Thyroid gland (tissue), 4 donors: ENCODE data around the gene DYNC1H1. TPM values are rescaled to one million over a fixed set of nuclear protein-coding genes. Genes with fewer than 3 reads are reported as not detected.

Experiments
- DNase-seq, 2 donors: peaks; one replicate each; pipeline ENCODE4 v3.0.0-alpha.2; 2019
- H3K27ac ChIP-seq, 3 donors: fragments of 200-600 bp; sonication (generic); 1 replicate in 2 of 3; 2 replicates in 1 of 3; pipeline ENCODE4 v1.5.1; 2016 to 2019; ENCODE audit warnings: mild to moderate bottlenecking in 1 of 3, moderate library complexity in 1 of 3
- H3K27me3 ChIP-seq: fragments of 200-600 bp; sonication (generic); one replicate; pipeline ENCODE4 v1.5.1; 2019
- H3K36me3 ChIP-seq, 2 donors: fragments of 200-600 bp; sonication (generic); one replicate each; pipeline ENCODE4 v1.5.1; 2016 to 2019
- H3K4me1 ChIP-seq, 2 donors: fragments of 200-600 bp; sonication (generic); one replicate each; pipeline ENCODE4 v1.5.1; 2017 to 2019
- H3K4me3 ChIP-seq, 3 donors: fragments of 200-600 bp; sonication (generic); replicated peaks in 1 of 3; 1 replicate in 2 of 3; 2 replicates in 1 of 3; pipeline ENCODE4 v1.5.1; 2016; ENCODE audit warnings: mild to moderate bottlenecking in 1 of 3
- H3K9me3 ChIP-seq: fragments of 200-600 bp; sonication (generic); one replicate; pipeline ENCODE4 v1.5.1; 2017
- POLR2A ChIP-seq, 2 donors: fragments of 450-650 bp; IDR thresholded peaks; one replicate each; pipeline ENCODE4 v1.6.1; 2017; ENCODE audit warnings: antibody characterized with exemption in 2 of 2, mild to moderate bottlenecking in 2 of 2, moderate library complexity in 1 of 2
- WGBS, 2 donors: methylation state at CpG; one replicate each; pipeline ENCODE4 v1.1.5; 2017; 5-methylcytosine and 5-hydroxymethylcytosine counted together
- intact Hi-C: fragments of 100-400 bp; cut with DNase I; formaldehyde crosslinking; loops from one replicate; pipeline ENCODE4 v1.15.1; 2023
- total RNA-seq, 4 donors: library from RNA; depleted of rRNA; stranded (reverse); fragments of >200 nt; gene quantifications; one replicate each; pipeline ENCODE4 v1.2.3, GENCODE V29; 2016
- TF ChIP-seq, protein P1 (sequence below), 6 experiments: fragments of 200-600 bp in 3 of 6; fragments of 450-650 bp in 3 of 6; sonication (generic) in 3 of 6; IDR thresholded peaks; one replicate each; pipeline ENCODE4 v1.5.1; 2016 to 2019; ENCODE audit warnings: antibody characterized with exemption in 6 of 6, mild to moderate bottlenecking in 2 of 6, inconsistent platforms in 1 of 6, moderate library complexity in 1 of 6

Gene DYNC1H1
- total RNA-seq, 4 donors from 2014 or later, result 464 to 818 (median 553) TPM

GRCh38 chr14:102012336-102012735 lies 48.0 kb downstream of the DYNC1H1 start:
- H3K36me3 ChIP-seq, result peaks cover 97 to 99% of the 10 kb centered on the region in 2 donors
- no peak overlapping the region for H3K27ac ChIP-seq
- no peak for DNase-seq
- no peak overlapping the region for H3K4me3 ChIP-seq
- TF ChIP-seq, protein P1, sequence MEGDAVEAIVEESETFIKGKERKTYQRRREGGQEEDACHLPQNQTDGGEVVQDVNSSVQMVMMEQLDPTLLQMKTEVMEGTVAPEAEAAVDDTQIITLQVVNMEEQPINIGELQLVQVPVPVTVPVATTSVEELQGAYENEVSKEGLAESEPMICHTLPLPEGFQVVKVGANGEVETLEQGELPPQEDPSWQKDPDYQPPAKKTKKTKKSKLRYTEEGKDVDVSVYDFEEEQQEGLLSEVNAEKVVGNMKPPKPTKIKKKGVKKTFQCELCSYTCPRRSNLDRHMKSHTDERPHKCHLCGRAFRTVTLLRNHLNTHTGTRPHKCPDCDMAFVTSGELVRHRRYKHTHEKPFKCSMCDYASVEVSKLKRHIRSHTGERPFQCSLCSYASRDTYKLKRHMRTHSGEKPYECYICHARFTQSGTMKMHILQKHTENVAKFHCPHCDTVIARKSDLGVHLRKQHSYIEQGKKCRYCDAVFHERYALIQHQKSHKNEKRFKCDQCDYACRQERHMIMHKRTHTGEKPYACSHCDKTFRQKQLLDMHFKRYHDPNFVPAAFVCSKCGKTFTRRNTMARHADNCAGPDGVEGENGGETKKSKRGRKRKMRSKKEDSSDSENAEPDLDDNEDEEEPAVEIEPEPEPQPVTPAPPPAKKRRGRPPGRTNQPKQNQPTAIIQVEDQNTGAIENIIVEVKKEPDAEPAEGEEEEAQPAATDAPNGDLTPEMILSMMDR (IDR thresholded peaks at IDR 0.05), result no peak
- TF ChIP-seq POLR2A (IDR thresholded peaks at IDR 0.05), result no peak
- intact Hi-C loops, result no loop called here
- H3K9me3 ChIP-seq, result no peaks in the 10 kb centered on the region
- no peaks in the 10 kb centered on the region for H3K4me1 ChIP-seq
- H3K27me3 ChIP-seq, result no peaks in the 10 kb centered on the region
- 96 to 98% methylated on average over 7 of the region's 7 CpGs for WGBS, 2 donors

GRCh38 chr14:102013669-102014200 lies 49.4 kb downstream of the DYNC1H1 start:
- DNase-seq, result no peak

GRCh38 chr14:102015045-102015685 lies 50.8 kb downstream of the DYNC1H1 start:
- no peaks in the 10 kb centered on the region for H3K4me1 ChIP-seq
- peaks cover 97 to 99% of the 10 kb centered on the region in 2 donors for H3K36me3 ChIP-seq
- 96% methylated on average over 16 of the region's 16 CpGs for WGBS, 2 donors
- H3K4me3 ChIP-seq, result no peak overlapping the region
- intact Hi-C loops, result no loop called here
- H3K27me3 ChIP-seq, result no peaks in the 10 kb centered on the region
- H3K27ac ChIP-seq, result no peak overlapping the region
- no peak for TF ChIP-seq POLR2A (IDR thresholded peaks at IDR 0.05)
- TF ChIP-seq, protein P1 (IDR thresholded peaks at IDR 0.05), result no peak
- no peak for DNase-seq
- no peaks in the 10 kb centered on the region for H3K9me3 ChIP-seq

More at GRCh38 chr14:102013669-102014200, 49.4 kb downstream of the DYNC1H1 start:
- TF ChIP-seq POLR2A (IDR thresholded peaks at IDR 0.05), result no peak
- TF ChIP-seq, protein P1 (IDR thresholded peaks at IDR 0.05), result no peak
- Histone ChIP-seq H3K9me3 (no peaks in the 10 kb centered on the region), H3K27me3 (no peaks in the 10 kb centered on the region), H3K27ac (no peak overlapping the region), H3K36me3 (peaks cover 97 to 99% of the 10 kb centered on the region in 2 donors), H3K4me1 (no peaks in the 10 kb centered on the region), H3K4me3 (no peak overlapping the region)
- intact Hi-C loops, result no loop called here
- WGBS, 2 donors, result 96% methylated on average over 10 of the region's 10 CpGs

DNA sequence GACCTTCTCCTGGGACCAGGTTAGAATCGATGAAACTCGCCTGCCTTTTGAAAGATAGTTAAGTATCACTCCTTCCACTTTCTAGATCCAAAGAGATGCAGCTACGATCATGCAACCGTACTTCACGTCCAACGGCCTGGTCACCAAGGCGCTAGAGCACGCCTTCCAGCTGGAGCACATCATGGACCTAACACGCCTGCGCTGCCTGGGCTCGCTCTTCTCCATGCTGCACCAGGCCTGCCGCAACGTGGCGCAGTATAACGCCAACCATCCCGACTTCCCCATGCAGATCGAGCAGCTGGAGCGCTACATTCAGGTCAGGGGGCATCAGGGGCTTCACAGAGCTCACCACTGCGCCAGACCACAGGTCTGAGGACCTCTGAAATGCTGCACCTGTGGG lies 51.4 kb downstream of the DYNC1H1 start:
- Histone ChIP-seq H3K27ac (no peak overlapping the region), H3K9me3 (no peaks in the 10 kb centered on the region), H3K27me3 (no peaks in the 10 kb centered on the region), H3K4me3 (no peak overlapping the region), H3K4me1 (no peaks in the 10 kb centered on the region), H3K36me3 (peaks cover 97 to 99% of the 10 kb centered on the region in 2 donors)
- intact Hi-C loops, result no loop called here
- 96 to 97% methylated on average over 19 of the region's 19 CpGs for WGBS, 2 donors
- no peak for TF ChIP-seq POLR2A (IDR thresholded peaks at IDR 0.05)
- TF ChIP-seq, protein P1 (IDR thresholded peaks at IDR 0.05), result no peak
- no peak for DNase-seq

GRCh38 chr14:102016420-102017090 lies 52.2 kb downstream of the DYNC1H1 start:
- intact Hi-C loops, result no loop called here
- Histone ChIP-seq H3K27me3 (no peaks in the 10 kb centered on the region), H3K4me3 (no peak overlapping the region), H3K4me1 (no peaks in the 10 kb centered on the region), H3K36me3 (peaks cover 98% of the 10 kb centered on the region in 2 donors), H3K9me3 (no peaks in the 10 kb centered on the region), H3K27ac (no peak overlapping the region)
- DNase-seq, result no peak
- TF ChIP-seq POLR2A (IDR thresholded peaks at IDR 0.05), result no peak
- TF ChIP-seq, protein P1 (IDR thresholded peaks at IDR 0.05), result no peak
- 96% methylated on average over 20 to 21 of the region's 21 CpGs for WGBS, 2 donors
